DND-41 (cell line): ENCODE data around the gene CCDC138.

Source experiments
- ATAC-seq: fragments of 200-7000 bp; cut with Tn5 transposase; 3 replicates; pipeline ENCODE4 v1.9.1; 2021; ENCODE audit warnings: low read depth; ENCODE audit not compliant: insufficient read depth
- DNase-seq: peaks from one replicate; pipeline ENCODE4 v3.0.0-alpha.2; 2020
- H2AFZ ChIP-seq: 2 replicates; pipeline ENCODE4 v1.6.0; 2012; ENCODE audit warnings: low read depth, low read length
- H3K27ac ChIP-seq: 2 replicates; pipeline ENCODE4 v1.5.1; 2012; ENCODE audit warnings: low read length, inconsistent platforms
- H3K27me3 ChIP-seq: fragments of 200-600 bp; sonication (generic); 2 replicates; pipeline ENCODE4 v1.6.0; 2012; ENCODE audit warnings: low read length, mild to moderate bottlenecking, inconsistent platforms; ENCODE audit not compliant: insufficient read depth, poor library complexity
- H3K36me3 ChIP-seq: 2 replicates; pipeline ENCODE4 v1.5.1; 2012; ENCODE audit warnings: low read length, inconsistent platforms; ENCODE audit not compliant: insufficient read depth
- H3K4me1 ChIP-seq: 2 replicates; pipeline ENCODE4 v1.5.1; 2012; ENCODE audit warnings: mild to moderate bottlenecking, low read length; ENCODE audit not compliant: insufficient read depth
- H3K4me2 ChIP-seq: 2 replicates; pipeline ENCODE4 v1.6.0; 2012; ENCODE audit warnings: mild to moderate bottlenecking, moderate library complexity, low read length, inconsistent platforms; ENCODE audit not compliant: insufficient read depth
- H3K4me3 ChIP-seq, 2 experiments: fragments of 200-600 bp in 1 of 2; shearing (Covaris generic) in 1 of 2; 2 replicates each; pipeline ENCODE4 v1.5.1; 2012 to 2016; ENCODE audit warnings: inconsistent platforms in 2 of 2, low read length in 2 of 2, mild to moderate bottlenecking in 2 of 2, low read depth in 1 of 2, moderate library complexity in 1 of 2
- H3K79me2 ChIP-seq: 2 replicates; pipeline ENCODE4 v1.6.0; 2012; ENCODE audit warnings: low read length, inconsistent platforms; ENCODE audit not compliant: insufficient read depth
- H3K9ac ChIP-seq: 2 replicates; pipeline ENCODE4 v1.6.0; 2012; ENCODE audit warnings: low read depth, mild to moderate bottlenecking, inconsistent platforms, low read length, moderate library complexity
- H3K9me3 ChIP-seq: 2 replicates; pipeline ENCODE4 v1.5.1; 2012; ENCODE audit warnings: low read length, moderate library complexity, mild to moderate bottlenecking, inconsistent platforms; ENCODE audit not compliant: insufficient read depth, severe bottlenecking
- H4K20me1 ChIP-seq: 2 replicates; pipeline ENCODE4 v1.6.0; 2012; ENCODE audit warnings: low read length; ENCODE audit not compliant: insufficient read depth
- CTCF ChIP-seq: IDR thresholded peaks from 2 replicates; pipeline ENCODE4 v1.5.1; 2012; ENCODE audit warnings: borderline replicate concordance, low read length, moderate library complexity, mild to moderate bottlenecking; ENCODE audit not compliant: poor library complexity, severe bottlenecking; ENCODE audit errors: extremely low read depth
- EZH2 ChIP-seq: IDR thresholded peaks from 3 replicates; pipeline ENCODE4 v1.6.1; 2012; ENCODE audit warnings: borderline replicate concordance, low read depth, mild to moderate bottlenecking, moderate library complexity, low read length, inconsistent platforms; ENCODE audit not compliant: severe bottlenecking

Gene CCDC138

GRCh38 chr2:108845923-108846322, 59.4 kb downstream of the CCDC138 start:
- Histone ChIP-seq H3K9ac (no peak overlapping the region), H4K20me1 (peaks cover 12% of the 10 kb centered on the region; the same call in 1 of the 2 replicates), H3K79me2 (peaks cover 68% of the 10 kb centered on the region), H2AFZ (no peak overlapping the region), H3K27me3 (no peaks in the 10 kb centered on the region), H3K4me1 (no peaks in the 10 kb centered on the region), H3K9me3 (no peaks in the 10 kb centered on the region), H3K4me3 (no peak overlapping the region), H3K27ac (no peak overlapping the region), H3K36me3 (peaks cover 87% of the 10 kb centered on the region), H3K4me2 (no peak overlapping the region)
- DNase-seq: no peak
- TF ChIP-seq EZH2: no peak
- no peak for TF ChIP-seq CTCF
- ATAC-seq: no peak

- Histone ChIP-seq H3K9ac (no peak overlapping the region), H3K9me3 (no peaks in the 10 kb centered on the region), H3K4me1 (no peaks in the 10 kb centered on the region), H3K79me2 (peaks cover 57% of the 10 kb centered on the region), H3K4me2 (no peak overlapping the region), H3K4me3 (no peak overlapping the region), H4K20me1 (peaks cover 12% of the 10 kb centered on the region; the same call in 1 of the 2 replicates), H3K27me3 (no peaks in the 10 kb centered on the region), H3K36me3 (peaks cover 87% of the 10 kb centered on the region), H2AFZ (no peak overlapping the region), H3K27ac (no peak overlapping the region)
- ATAC-seq (no peak), DNase-seq (no peak)
- TF ChIP-seq CTCF (no peak), EZH2 (no peak)
Measured at GRCh38 chr2:108847000-108847399, 60.4 kb downstream of the CCDC138 start.

- DNase-seq (no peak), ATAC-seq (no peak)
- Histone ChIP-seq H3K27me3 (no peaks in the 10 kb centered on the region), H3K4me3 (no peak overlapping the region), H3K4me1 (no peaks in the 10 kb centered on the region), H3K36me3 (peaks cover 97% of the 10 kb centered on the region), H3K79me2 (peaks cover 52% of the 10 kb centered on the region), H3K9me3 (no peaks in the 10 kb centered on the region), H3K9ac (no peak overlapping the region), H2AFZ (no peak overlapping the region), H3K4me2 (no peak overlapping the region), H4K20me1 (peaks cover 3% of the 10 kb centered on the region; the same call in 1 of the 2 replicates), H3K27ac (no peak overlapping the region)
- TF ChIP-seq EZH2: no peak
- no peak for TF ChIP-seq CTCF
Measured at GRCh38 chr2:108852375-108852774, 65.8 kb downstream of the CCDC138 start.

GRCh38 chr2:108853421-108853820, 66.8 kb downstream of the CCDC138 start:
- no peak for TF ChIP-seq EZH2
- TF ChIP-seq CTCF: no peak
- Histone ChIP-seq H3K4me3 (no peak overlapping the region), H3K36me3 (peaks cover 97% of the 10 kb centered on the region), H3K4me2 (no peak overlapping the region), H3K9ac (no peak overlapping the region), H4K20me1 (peaks cover 3% of the 10 kb centered on the region; the same call in 1 of the 2 replicates), H3K9me3 (no peaks in the 10 kb centered on the region), H3K27ac (no peak overlapping the region), H3K79me2 (peaks cover 55% of the 10 kb centered on the region), H2AFZ (no peak overlapping the region), H3K4me1 (no peaks in the 10 kb centered on the region), H3K27me3 (no peaks in the 10 kb centered on the region)
- ATAC-seq: no peak
- DNase-seq: no peak
